HG03060 (cell line): Measurements from ENCODE around the gene GRAMD4.
"Not testable (repeated sequence)": the region's sequence is repeated elsewhere in the genome, so short reads cannot be mapped to it uniquely, and the experiment has no call there.

ENCODE experiments used
- ATAC-seq: cut with Tn5 transposase; IDR thresholded peaks from one replicate; pipeline ENCODE4 v1.9.1; 2021; ENCODE audit warnings: low read depth, moderate number of reproducible peaks; ENCODE audit not compliant: unreplicated experiment

GRAMD4 gene

GRCh38 chr22:46617986-46618647 lies 2.1 kb upstream of the GRAMD4 start:
- no peak for ATAC-seq

DNA sequence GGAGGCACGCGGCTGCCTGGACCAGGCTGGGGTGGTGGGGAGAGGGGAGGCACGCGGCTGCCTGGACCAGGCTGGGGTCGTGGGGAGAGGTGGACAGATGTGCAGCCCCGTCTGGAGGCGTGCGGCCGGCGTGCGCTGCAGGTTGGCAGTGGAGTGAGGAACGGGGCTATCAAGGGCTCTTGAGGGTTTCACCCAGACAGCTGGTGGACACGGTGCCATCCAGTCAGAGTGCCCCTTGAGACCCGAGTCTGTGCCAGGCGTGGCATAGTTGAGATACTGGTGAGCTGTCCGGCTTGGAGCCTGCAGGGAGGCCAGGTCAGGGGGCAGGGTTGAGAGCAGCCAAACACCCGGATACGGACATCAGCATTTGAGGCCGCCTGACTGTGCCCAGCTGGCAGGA lies 1.5 kb upstream of the GRAMD4 start:
- no peak for ATAC-seq

DNA sequence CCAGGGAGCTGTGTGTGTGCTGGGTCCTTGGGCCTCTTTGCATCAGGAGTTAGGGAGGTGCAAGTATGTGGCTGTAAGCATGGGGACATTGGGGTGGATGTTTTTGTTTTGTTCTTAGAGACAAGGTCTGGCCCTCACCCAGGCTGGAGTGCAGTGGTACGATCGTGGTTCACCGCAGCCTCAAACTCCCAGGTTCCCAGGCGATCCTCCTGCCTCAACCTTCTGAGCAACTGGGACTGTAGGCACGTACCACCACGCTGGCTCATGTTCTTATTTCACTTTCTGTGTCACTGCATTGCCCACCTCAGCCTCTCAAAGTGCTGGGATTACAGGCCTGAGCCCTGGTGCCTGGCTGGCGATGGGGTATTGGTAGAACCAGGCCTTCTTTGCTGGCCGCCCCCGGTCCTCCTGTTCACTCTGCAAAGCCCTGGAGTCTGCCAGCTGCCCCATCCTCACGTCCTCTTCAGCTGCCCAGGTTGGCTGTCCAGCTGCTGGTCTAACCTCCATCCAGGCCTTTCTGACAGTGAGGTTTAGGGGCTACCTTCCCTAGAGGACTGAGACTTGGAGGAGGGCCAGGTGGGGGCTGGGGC lies 851 bp upstream of the GRAMD4 start:
- ATAC-seq: no peak

DNA sequence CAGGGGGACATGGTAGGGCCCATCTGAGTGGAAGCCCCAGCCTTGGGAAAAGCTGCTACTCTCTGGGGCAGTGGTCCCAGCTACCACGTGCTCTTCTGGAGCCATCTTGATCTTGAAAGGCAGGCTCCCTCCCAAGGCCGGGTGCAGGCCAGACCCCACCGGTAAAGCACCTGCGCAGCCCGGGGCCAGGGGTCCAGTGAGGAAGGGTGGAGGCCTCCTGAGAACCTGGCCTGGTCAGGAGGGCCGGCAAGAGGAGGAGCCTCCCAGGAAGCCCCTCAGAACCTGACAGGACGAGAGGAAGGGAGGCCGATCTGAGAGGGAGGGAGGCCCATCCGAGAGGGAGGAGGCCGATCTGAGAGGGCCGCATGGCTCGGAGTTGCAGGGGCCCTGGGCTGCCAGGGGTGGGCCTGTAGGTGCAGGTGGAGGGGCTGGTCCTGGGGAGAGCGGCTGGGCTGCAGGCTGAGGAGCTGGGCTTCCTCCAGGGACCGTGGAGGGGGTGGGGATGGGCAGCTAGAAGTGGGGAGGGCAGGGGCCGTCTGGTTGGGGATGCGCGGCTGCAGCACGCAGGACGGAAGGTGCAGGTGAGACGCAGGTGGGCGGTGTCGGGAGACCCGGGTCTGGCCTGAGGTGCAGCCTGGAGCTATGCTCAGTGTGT lies 529 bp downstream of the GRAMD4 start:
- ATAC-seq: no peak

- not testable (repeated sequence) for ATAC-seq
Observed at GRCh38 chr22:46621243-46621930, 1.2 kb downstream of the GRAMD4 start.

DNA sequence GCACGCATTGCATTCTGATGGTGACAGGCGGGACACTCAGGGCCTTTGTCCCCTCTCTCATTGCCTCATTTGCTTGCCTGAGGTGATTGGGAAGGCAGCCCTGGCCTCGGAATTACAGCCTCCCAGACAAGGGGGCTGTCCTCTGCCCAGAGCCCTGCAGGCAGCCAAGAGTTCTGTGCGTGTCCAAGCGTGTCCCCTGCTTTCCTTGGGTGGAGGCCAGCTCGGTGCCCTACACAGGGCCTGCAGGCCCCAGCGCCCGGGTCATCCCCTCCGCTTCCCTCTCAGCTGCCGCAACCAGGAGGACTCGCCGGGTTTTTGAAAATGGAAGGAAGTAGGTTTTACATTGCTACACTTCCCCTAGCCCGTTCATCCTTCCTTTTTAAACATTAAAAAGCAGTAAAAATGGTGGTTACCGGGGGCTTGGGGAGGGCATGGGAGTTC lies 1.9 kb downstream of the GRAMD4 start:
- no peak for ATAC-seq

DNA sequence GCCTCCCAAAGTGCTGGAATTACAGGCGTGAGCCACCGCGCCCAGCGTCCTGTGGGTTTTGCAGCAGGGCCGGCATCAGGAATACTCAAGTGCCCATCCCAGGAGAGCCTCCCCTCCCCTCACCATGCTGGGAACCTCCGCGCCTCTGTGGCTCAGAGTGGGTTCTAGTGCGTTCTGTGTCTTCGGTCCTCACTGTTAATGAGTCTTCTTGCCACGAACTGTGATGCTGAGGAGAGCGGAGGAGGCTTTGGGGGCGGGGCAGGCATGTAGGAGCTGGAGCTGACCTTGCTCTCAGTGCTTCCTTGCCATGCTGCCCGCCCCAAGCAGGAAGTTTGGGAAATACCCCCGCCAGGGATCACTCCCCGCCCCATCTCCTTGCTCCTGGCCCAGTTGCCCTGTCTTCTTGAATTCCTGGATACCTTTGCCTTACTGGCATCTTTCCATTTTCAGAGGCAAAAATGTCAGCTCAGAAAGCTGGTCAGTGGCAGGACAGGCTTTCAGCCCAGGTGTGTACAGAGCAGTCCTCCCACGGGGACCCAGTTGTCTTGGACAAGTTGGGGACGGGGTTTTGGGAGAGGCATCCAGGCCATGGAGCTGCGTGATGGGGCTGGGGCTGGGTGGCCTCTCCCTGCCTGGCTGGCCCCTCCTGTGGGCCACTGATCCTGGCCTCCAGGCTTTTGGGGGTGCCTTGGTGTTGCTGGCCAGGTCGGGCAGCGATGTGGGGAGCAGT lies 5.1 kb downstream of the GRAMD4 start:
- no peak for ATAC-seq

GRCh38 chr22:46625843-46626349 lies 5.7 kb downstream of the GRAMD4 start:
- no peak for ATAC-seq

GRCh38 chr22:46626356-46626755 lies 6.2 kb downstream of the GRAMD4 start:
- ATAC-seq: no peak

GRCh38 chr22:46626911-46627805 lies 7.0 kb downstream of the GRAMD4 start:
- ATAC-seq: no peak

DNA sequence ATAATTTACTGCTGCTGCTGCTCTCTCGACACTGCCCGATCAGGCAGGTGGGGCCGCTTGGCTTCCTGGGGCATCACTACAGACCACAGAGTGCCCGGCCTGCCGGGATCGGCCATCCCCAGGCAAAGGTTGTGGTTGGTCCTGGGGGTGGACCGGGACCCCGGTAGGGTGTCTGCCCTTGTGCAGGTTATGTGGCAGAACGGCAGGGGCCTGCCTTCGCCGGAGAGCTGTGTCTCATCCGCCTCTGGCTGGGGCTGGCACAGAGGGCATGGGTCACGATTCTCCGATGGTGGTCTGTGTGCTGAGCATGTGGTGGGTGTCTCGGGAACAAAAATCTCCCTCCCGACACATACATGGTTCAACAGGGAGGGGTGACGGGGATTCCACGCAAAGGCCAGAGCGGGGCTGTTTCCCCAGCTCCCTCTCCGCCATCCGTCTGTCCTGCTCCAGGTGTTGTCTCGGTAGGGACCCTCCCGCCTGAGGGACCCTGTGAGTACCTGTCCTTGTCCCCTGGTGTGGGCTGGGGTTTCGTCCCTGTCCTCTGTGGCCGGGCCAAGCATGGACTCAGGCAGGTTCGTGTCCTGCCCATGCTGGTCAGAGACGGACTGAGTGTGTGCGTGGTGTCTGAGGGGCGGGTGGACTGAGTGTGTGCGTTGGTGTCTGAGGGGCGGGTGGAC lies 7.8 kb downstream of the GRAMD4 start:
- no peak for ATAC-seq

GRCh38 chr22:46628756-46629155 lies 8.6 kb downstream of the GRAMD4 start:
- ATAC-seq: no peak

- no peak for ATAC-seq
Observed at GRCh38 chr22:46629291-46629690, 9.1 kb downstream of the GRAMD4 start.

GRCh38 chr22:46631113-46631512 lies 10.9 kb downstream of the GRAMD4 start:
- ATAC-seq: no peak

DNA sequence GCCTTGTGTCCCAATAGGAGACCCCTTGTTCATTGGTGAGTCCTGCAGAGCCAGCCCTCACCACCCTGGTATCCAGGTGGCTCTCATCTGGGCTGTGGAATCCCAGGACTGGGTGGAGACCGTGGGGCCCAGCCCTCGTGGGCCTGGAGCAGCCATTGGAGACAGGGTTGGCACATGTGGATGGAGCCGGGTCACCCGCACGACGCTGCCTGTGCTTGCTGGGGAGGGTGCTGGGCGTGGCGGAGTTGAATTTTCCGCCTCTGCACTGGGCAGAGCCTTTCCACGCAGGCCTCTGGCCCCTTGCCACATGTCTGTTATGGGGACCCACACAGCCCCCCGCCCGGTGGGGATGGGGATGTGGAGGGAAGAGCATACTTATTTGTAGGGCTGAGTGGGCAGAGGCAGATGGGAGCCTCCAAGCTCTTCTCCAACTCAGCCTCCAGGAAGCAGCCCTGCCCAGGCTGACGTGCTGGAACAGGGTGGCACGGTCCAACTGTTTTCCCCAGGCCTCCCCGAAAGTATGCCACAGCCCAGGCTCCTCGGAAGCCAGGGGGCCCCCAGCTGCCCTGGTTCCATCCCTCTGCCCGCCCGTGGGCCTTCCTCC lies 12.6 kb downstream of the GRAMD4 start:
- no peak for ATAC-seq

GRCh38 chr22:46633334-46633890 lies 13.2 kb downstream of the GRAMD4 start:
- ATAC-seq: no peak

DNA sequence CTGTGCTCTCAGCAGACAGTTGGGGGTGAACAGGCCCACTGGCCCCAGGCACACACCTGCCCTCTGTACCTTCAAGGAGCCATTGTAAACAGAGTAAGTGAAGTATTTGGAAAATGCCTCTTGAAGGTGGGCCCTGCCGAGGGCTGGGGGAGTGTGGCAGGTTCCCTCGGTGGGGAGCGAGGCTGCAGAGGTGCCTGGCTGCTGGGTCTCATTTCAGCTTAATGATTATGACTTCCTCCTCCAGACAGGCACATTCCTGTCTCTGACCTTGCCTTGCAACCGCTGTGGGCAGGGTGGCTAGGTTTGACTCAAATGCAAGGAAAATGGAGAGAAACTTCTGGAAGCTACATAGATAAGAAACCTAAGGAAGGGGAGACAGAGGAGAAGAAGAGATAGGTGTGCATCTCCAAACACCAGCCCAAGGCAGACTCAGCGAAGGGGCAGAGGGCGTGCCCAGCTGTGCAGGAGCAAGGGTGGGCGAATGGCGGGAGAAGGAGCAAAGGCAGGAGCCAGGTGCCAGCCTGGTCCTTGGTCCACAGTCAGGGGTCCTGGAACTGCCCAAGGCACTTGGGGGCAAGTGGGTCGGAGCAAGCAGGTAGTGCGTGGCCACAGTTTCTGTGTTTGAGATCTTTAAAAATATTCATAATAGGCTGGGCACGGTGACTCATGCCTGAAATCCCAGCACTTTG lies 14.0 kb downstream of the GRAMD4 start:
- no peak for ATAC-seq
